AG09309 (cell line): ENCODE results near the gene CD74.

Experiments used
- DNase-seq: peaks from one replicate; pipeline ENCODE4 v3.0.0-alpha.2; 2010; ENCODE audit warnings: low read depth
- H3K4me3 ChIP-seq: 2 replicates; pipeline ENCODE4 v1.5.1; 2011; ENCODE audit warnings: mild to moderate bottlenecking, low read depth, low read length, moderate library complexity; ENCODE audit not compliant: control insufficient read depth
- TF ChIP-seq, protein P1 (sequence below): IDR thresholded peaks from 2 replicates; pipeline ENCODE4 v1.5.1; 2011; ENCODE audit warnings: mild to moderate bottlenecking, low read depth, low read length, inconsistent platforms; ENCODE audit not compliant: insufficient read depth, control insufficient read depth; ENCODE audit errors: missing control alignments

Gene CD74

DNA sequence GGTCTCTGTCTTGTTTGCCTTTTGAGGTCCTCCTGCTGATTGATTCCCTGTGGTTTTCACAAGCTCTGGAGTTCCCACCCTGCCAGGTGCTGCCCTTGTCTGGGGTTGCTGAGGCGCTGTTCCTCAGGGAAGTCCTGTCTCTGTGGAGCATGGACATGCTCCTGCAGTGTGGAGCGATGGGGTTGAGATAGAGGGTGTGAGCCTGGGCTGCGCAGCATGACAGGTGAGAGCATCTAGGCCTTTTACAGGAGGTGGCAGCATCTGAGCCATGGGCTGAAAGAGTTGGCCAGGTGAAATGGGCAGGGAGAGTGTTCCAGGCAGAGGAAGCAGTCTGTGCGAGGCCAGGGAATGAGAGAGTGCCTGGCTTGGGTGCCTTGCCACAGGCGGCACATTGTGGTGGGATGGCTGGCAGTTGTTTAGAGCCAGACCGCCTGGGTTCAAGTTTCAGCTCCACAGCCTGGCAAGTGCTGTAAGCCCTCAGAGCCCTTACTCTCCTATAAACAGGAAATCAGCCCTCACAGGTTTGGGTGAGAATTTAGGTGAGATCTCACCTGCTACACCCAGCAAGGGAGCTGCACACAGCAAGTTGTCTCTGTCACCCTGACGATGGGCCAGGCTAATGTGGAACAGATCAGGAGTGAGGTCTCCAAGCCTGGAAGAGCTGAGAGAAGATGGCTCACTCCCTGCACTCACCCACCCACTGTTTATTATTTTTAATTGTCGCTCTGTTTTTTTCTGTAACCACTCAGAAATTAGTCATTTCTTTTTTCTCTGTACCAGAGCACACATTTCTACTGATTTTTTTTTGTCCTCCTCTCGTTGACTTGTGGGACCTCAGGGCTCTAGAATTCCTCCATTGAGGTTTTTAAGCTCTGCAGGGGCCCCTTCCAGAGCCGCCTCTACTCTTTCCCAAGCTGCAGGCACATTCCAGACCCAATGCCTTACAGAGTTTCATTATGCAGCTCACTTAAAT, 35.6 kb downstream of the CD74 start:
- no peak overlapping the region for H3K4me3 ChIP-seq
- DNase-seq, result peak; percentile 13
- TF ChIP-seq, protein P1, sequence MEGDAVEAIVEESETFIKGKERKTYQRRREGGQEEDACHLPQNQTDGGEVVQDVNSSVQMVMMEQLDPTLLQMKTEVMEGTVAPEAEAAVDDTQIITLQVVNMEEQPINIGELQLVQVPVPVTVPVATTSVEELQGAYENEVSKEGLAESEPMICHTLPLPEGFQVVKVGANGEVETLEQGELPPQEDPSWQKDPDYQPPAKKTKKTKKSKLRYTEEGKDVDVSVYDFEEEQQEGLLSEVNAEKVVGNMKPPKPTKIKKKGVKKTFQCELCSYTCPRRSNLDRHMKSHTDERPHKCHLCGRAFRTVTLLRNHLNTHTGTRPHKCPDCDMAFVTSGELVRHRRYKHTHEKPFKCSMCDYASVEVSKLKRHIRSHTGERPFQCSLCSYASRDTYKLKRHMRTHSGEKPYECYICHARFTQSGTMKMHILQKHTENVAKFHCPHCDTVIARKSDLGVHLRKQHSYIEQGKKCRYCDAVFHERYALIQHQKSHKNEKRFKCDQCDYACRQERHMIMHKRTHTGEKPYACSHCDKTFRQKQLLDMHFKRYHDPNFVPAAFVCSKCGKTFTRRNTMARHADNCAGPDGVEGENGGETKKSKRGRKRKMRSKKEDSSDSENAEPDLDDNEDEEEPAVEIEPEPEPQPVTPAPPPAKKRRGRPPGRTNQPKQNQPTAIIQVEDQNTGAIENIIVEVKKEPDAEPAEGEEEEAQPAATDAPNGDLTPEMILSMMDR, result no peak

DNA sequence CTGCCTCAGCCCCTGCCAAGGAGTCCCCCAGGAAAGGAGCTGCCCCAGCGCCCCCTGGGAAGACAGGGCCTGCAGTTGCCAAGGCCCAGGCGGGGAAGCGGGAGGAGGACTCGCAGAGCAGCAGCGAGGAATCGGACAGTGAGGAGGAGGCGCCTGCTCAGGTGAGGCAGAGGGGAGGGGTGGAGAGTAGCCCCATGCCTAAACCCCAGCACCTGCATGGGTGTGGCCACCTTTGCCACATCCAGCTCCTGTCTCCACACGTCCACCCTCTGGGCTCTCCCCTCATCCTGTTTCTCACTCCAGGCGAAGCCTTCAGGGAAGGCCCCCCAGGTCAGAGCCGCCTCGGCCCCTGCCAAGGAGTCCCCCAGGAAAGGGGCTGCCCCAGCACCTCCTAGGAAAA, 38.1 kb downstream of the CD74 start:
- no peak for DNase-seq
- no peak overlapping the region for H3K4me3 ChIP-seq
- TF ChIP-seq, protein P1, result no peak

DNA sequence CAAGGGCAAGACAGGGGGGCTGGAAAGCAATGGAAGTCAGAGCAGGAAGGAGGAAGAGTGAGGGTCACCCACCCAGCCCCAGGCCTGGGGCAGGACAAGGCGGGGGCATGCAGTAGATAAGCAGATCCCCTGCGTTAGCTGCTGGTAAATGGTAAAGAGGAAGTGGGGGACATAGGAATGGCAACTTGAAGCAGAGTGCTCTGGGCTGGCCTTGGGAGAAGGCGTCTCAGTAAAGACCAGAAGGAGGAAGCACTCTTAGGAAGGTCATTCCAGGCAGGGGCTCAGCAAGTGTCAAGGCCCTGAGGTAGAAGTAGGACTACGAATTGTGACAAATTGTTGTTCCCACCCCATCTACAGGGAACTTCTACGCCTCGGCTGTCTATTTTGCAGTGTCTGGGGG, 40.1 kb downstream of the CD74 start:
- TF ChIP-seq, protein P1, result no peak
- DNase-seq, result no peak
- H3K4me3 ChIP-seq, result no peak overlapping the region

DNA sequence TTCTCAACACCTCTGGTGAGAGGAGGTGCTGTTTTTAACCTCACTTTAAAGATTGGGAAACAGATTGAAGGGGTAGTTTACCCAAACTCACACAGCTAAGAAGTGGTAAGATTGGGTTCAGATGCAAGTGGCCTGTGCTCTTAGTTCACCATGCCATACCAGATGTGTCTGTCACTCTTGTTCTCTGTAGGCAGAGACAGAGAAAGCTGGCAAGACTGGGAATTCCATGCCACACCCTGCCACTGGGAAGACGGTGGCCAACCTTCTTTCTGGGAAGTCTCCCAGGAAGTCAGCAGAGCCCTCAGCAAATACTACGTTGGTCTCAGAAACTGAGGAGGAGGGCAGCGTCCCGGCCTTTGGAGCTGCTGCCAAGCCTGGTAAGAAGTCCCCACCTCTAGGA, 44.2 kb downstream of the CD74 start:
- H3K4me3 ChIP-seq, result no peak overlapping the region
- TF ChIP-seq, protein P1, result no peak
- no peak for DNase-seq

DNA sequence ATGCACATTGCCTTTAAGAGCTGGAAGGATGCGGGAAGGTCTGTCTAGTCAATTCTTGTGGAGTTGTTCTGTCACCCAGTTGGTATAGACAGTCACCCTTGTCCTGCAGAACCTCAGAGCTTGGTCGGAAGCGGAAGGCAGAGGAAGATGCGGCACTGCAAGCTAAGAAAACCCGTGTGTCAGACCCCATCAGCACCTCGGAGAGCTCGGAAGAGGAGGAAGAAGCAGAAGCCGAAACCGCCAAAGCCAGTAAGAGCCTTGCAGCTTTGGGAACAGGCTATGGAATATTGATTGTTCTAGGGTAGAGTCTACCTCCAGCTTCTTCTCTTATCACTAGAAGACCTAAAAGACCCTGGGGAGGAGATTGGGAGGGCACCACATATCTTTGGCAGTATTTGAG, 48.7 kb downstream of the CD74 start:
- H3K4me3 ChIP-seq, result no peak overlapping the region
- TF ChIP-seq, protein P1, result no peak
- no peak for DNase-seq

DNA sequence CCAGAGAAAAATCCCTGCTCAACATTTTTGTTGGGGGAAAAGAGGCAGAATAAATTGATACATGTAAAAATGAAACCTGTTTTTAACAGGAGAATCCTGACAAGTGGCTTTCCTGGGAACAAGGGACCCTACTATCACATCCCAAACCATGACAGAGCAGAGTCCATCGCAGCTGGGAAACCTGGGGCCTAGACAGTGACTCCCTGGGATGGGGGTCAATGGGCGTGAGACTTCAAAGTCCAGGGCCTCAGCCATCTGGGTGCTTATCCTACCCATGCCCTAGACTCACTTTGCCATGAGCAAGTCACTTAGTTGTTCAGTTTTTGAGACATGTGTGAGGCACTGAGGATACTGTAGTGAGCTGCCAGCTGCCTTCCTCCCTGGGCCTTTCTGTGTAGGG, 49.5 kb downstream of the CD74 start:
- no peak overlapping the region for H3K4me3 ChIP-seq
- TF ChIP-seq, protein P1, result no peak

DNA sequence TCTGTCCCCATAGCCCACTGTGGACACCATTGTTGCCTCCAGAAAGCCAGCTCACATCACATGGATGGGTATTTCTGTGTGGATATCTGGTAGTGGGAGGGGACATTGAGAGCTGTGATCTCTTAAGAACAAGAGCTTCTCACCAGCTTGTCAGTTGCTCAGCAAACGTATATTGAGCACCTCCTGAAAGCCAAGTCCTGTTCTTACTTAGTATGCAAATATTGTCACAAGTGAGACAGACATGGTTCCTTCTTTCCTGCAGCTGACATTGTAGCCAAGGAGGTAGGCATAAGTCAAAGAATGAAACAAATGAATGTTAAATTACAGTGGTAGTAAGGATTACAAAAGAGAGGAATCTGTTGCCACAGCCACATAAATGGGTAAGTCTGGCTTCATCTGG, 51.4 kb downstream of the CD74 start:
- no peak overlapping the region for H3K4me3 ChIP-seq
- no peak for DNase-seq
- TF ChIP-seq, protein P1, result no peak

More for the DNA sequence above, 49.5 kb downstream of the CD74 start:
- no peak for DNase-seq
